NCI-H2081 (cell line): ENCODE results near the gene TEK.
A peak's percentile ranks its signal among the peaks of the same experiment; 100 is the strongest.

Experiments used
- DNase-seq, 2 experiments: peaks; one replicate each; lab custom pipeline; 2025; lab: John Stamatoyannopoulos, UW

Gene TEK

GRCh38 chr9:27179245-27179865 lies 70.3 kb downstream of the TEK start:
- no peak for DNase-seq

- DNase-seq, result no peak
These were observed 72.4 kb downstream of the TEK start for GRCh38 chr9:27181381-27181780.

- no peak for DNase-seq
These were observed 73.4 kb downstream of the TEK start for GRCh38 chr9:27182421-27182820.

- no peak for DNase-seq
These were observed 74.1 kb downstream of the TEK start for GRCh38 chr9:27183131-27183530.

GRCh38 chr9:27183701-27184100 lies 74.7 kb downstream of the TEK start:
- DNase-seq, result no peak

- no peak for DNase-seq
These were observed 75.7 kb downstream of the TEK start for GRCh38 chr9:27184556-27185351.

GRCh38 chr9:27188426-27188825 lies 79.4 kb downstream of the TEK start:
- no peak for DNase-seq

GRCh38 chr9:27189426-27189825 lies 80.4 kb downstream of the TEK start:
- DNase-seq, result no peak

- DNase-seq, result no peak
These were observed 83.4 kb downstream of the TEK start for GRCh38 chr9:27192291-27192960.

GRCh38 chr9:27193886-27194285 lies 84.9 kb downstream of the TEK start:
- DNase-seq, result no peak

GRCh38 chr9:27194401-27195091 lies 85.5 kb downstream of the TEK start:
- DNase-seq, result no peak

GRCh38 chr9:27195191-27195590 lies 86.2 kb downstream of the TEK start:
- DNase-seq, result no peak

- peak; percentile 9 to 43 for DNase-seq
These were observed 87.4 kb downstream of the TEK start for GRCh38 chr9:27196383-27196782.

GRCh38 chr9:27198190-27198589 lies 89.2 kb downstream of the TEK start:
- DNase-seq, result peak in 1 of 2 experiments; percentile 5

- DNase-seq, result no peak
These were observed 93.0 kb downstream of the TEK start for GRCh38 chr9:27202056-27202455.

- no peak for DNase-seq
These were observed 94.8 kb downstream of the TEK start for GRCh38 chr9:27203783-27204182.

- no peak for DNase-seq
These were observed 95.6 kb downstream of the TEK start for GRCh38 chr9:27204578-27204977.

GRCh38 chr9:27205198-27205597 lies 96.2 kb downstream of the TEK start:
- DNase-seq, result no peak

- no peak for DNase-seq
These were observed 97.0 kb downstream of the TEK start for GRCh38 chr9:27206041-27206440.

- no peak for DNase-seq
These were observed 100.0 kb downstream of the TEK start for GRCh38 chr9:27209034-27209433.

- no peak for DNase-seq
These were observed 101.6 kb downstream of the TEK start for GRCh38 chr9:27210588-27210987.

- DNase-seq, result no peak
These were observed 103.2 kb downstream of the TEK start for GRCh38 chr9:27212191-27212590.

GRCh38 chr9:27212621-27213020 lies 103.6 kb downstream of the TEK start:
- no peak for DNase-seq
